Limb (tissue), 2 donors: ENCODE measurements around the gene RHOT2.
"Not testable (repeated sequence)": the region's sequence is repeated elsewhere in the genome, so short reads cannot be mapped to it uniquely, and the experiment has no call there.

Source experiments
- DNase-seq, 2 donors: peaks; one replicate each; pipeline ENCODE4 v3.0.0-alpha.2; 2016; ENCODE audit errors: extremely low spot score in 2 of 2

Gene RHOT2

DNA sequence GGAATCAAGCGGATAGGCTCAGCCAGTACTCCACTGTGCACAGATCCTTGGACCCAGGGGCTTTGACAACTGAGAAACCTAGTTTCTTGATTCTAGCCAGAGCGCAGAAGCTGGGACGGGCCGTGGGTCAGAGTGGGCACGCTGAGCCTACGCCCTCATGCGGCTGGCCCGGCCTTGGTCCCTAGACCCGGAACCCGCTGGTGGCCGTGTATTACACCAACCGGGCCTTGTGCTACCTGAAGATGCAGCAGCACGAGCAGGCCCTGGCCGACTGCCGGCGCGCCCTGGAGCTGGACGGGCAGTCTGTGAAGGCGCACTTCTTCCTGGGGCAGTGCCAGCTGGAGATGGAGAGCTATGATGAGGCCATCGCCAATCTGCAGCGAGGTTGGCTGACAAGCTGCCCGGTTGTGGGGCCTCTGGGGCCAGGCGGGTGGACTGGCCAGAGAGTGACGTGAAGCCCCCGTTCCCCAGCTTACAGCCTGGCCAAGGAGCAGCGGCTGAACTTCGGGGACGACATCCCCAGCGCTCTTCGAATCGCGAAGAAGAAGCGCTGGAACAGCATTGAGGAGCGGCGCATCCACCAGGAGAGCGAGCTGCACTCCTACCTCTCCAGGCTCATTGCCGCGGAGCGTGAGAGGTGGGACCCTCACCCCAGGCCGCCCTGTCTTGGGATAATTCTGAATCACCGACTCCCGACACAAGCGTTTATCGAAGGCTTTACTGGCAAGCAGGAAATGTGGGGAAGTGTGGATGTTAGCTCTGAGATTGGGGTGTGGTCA lies 13.2 kb downstream of the RHOT2 start:
- no peak for DNase-seq

DNA sequence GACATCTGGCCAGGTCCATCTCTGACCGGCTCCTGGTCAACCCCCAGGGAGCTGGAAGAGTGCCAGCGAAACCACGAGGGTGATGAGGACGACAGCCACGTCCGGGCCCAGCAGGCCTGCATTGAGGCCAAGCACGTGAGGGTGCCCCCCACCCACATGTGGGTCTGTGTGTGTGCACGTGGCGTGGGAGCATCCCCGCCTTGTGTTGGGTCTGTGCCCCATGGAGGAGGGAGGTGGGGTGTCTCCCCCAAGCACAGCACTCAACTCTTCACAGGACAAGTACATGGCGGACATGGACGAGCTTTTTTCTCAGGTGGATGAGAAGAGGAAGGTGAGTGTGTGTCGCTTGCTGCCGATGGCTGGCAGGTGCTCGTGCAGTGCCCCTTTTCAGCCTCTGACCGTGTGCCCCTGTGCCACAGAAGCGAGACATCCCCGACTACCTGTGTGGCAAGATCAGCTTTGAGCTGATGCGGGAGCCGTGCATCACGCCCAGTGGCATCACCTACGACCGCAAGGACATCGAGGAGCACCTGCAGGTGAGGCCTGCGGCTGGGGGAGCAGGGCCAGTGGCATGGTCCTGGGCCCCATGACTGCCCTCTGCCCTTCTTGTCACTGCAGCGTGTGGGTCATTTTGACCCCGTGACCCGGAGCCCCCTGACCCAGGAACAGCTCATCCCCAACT lies 14.0 kb downstream of the RHOT2 start:
- no peak for DNase-seq

GRCh38 chr16:682493-683395 lies 14.8 kb downstream of the RHOT2 start:
- no peak for DNase-seq

- no peak for DNase-seq
These were observed 15.6 kb downstream of the RHOT2 start for GRCh38 chr16:683396-684070.

- peak; percentile 95 to 97 for DNase-seq
These were observed 16.3 kb downstream of the RHOT2 start, which contains the start of gene JMJD8 for GRCh38 chr16:684071-684794. Gene JMJD8 (minus strand): TSS chr16:684334. CDS start chr16:684319, 15 bp downstream.

DNA sequence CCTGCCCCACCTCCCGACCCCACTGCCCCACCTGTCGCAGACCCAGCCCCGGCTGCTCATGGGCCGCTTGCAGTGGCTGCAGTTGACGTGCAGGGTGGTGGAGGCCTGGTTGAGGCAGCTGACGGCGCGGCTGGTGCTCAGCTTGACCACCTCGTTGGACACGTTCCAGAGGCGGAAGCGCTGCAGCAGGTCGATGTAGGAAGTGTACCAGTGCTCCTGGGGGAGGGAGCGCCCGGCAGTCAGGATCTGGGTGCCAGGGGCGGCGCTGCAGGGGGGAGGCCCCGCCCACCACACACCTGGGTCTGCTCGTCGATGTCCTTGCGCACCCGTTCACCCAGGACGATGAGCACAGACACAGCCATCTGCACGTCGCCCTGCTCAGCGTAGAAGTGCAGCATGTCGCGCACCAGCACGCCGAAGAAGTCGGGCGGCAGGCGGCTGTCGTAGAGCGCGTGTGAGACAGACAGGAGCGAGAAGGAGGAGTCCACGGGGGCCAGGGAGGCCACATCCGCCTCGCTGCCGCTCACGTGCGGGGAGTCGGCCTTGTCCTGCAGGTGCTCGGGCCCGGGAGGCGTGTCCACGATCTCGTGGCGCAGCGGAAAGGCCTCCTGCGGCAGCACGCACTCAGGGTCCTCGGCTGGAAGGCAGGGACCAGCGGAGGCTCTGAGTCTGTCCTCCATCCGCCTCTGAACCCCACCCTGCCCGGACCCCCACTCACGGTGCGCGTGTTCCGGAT lies 17.2 kb downstream of the RHOT2 start:
- DNase-seq, result no peak

- no peak for DNase-seq
These were observed 18.0 kb downstream of the RHOT2 start for GRCh38 chr16:685967-686366.

- DNase-seq, result no peak
These were observed 18.7 kb downstream of the RHOT2 start for GRCh38 chr16:686459-687260.

GRCh38 chr16:687499-687898 lies 19.6 kb downstream of the RHOT2 start:
- no peak for DNase-seq

DNA sequence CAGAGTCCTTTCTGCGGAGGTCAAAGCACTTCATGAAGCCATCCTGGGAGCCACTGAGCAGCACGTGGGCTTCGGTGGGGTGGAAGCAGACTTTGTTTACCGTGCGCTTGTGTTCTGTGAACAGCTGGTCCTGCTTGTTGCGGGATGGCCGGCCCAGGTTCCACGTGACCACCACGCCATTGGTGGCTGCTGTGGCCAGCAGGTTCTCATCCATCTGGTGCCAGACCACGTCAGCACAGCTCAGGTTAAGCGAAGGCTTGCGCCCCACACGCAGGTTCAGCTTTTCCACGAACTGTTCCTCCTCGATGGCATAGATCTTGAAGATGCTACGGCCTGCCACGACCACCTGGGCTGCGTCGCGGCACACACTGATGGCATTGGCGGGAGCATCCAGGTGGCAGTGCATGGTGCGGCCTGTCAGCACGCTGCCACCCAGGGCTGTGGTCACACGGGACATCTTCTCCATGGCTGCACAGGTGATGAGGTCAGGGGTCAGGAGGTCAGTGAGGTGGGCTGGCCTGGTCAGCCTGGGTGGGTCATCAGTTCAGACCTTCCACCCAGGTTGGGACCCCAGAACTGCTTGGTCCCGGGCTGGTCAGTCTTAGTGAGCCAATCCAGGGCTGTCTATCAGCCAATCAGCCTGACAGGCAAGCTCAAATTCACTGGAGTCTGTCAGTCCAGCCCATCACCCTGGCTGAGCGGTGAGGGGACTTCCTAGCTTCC lies 21.4 kb downstream of the RHOT2 start:
- no peak for DNase-seq

GRCh38 chr16:691242-691641 lies 23.3 kb downstream of the RHOT2 start:
- DNase-seq, result not testable (repeated sequence)

DNA sequence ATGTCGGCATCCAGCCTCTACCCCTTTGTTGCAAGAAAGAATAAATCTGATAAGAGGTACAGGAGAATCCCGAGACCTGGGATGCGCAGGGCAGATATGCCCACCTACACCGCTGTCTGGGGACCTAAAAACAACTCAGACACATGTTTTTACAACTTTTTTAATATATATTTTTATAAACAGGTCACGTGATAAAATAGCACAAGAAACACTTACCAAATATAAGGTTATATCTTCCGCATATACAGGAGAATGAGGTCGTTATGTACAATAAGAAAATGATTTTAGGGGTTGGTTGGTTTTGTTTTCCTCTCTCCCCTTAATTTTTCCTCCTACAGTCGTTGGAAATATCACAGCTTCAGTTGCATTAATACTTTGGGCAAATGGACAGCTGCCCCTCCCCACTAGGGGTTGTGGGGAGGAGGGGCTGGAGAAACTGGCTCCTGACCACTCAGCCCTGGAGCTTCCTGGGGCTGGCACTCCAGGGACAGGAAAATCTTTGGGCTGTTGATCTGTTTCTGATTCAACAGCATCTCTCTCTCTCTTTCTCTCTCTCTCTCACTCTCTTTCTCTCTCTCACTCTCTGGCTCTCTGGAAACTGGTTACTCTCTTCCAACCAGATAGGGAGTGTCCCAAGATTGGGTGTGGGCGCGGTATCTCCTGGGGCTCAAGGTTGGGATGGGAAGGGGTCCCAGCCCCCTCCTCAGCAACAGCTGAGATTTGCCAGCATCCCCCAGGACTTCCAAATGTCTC lies 24.6 kb downstream of the RHOT2 start:
- DNase-seq, result no peak

DNA sequence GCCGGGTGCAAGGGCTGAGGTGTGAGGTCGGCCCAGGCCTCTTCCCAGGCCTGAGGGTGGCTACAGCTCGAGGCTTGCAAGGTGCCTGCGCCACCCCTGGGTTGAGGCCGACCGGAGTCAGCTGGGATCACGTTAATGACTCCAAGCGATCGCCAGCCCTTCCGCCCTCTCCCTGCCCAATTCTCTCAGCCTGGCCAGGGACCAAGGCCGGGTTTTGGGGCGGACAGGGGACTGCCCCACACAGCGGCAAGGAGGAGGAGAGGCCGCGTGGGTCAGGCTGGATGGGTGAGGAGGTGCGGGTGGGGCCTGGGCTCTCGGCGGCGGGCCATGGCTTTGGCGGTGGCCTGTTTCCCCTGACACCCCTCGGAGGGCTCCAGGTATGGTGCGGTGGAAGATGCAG lies 25.4 kb downstream of the RHOT2 start:
- no peak for DNase-seq

DNA sequence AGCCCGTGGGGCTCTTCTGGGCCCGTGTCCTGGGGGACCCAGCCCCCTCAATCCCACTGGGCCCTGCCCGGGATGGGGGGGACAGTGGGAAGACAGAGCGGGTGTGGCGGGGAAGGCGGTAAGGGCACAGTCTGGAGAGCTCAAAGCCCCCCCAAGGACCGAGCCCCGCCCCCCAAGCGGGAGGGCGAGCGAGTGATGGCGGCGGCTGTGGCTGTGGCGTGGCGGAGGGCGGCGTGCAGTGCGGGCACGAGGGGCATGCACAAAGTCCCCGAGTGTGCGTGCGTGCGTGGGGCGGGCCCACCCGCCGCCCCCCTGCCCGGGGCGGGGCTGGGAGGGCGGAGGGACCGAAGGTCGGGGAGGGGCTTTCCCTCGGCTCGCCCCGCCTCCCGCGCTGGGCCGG lies 25.8 kb downstream of the RHOT2 start:
- no peak for DNase-seq

DNA sequence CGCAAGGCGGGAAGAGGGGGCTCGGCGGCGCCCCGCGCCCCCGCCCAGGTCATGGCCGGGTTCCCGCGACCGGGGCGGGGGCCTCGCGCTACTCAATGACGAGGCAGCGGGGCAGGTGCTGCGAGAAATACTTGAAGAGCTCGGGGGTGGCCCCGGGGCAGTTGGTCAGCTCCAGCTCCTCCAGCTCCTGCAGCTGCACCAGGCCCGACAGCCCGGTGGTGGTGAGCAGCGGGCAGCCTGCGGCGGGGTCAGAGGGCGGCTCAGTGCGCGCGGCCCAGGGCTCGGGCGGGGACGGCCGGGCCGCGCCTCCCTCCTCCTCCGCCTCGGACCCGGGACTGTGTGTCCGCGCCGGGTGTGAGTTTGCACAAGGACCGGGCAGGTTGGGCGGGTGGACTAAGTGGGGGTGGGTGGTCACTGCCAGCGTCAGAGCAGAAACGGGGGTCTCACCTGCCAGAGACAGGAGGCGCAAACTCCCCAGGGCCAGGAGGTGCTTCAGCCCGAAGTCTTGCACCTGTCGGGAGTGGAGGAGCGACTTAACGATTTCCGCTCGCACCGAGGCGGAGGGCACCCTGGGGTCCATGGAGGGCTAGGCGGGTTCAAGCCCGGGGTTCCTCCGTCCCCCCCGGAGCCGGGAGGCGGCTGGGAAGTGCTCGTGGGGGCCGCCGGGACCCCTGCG lies 26.4 kb downstream of the RHOT2 start:
- DNase-seq, result no peak

DNA sequence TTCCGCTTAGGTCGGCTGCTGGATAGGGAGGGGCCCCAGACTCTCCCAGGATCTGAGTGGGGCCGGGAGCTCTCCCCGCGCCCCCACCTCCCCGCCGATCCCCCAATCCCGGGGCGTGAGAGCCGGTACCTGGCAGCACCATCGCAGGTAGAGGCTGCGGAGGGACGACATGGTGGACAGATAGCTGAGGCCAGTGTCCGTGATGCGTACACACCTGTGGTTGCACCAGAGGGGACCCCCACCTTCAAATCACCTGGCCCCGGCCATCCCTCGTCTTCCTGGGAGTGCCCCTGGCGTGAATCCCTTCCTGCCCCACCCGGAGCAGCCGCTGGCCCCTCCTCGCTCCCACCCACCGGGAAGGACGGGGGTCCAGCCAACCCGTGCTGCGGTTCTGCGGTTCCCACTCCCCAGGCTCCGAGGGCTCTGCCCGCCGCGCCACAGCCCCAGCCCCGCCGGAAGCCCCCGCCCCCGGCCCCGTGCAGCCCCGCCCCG lies 27.0 kb downstream of the RHOT2 start:
- no peak for DNase-seq
